HG02870 (cell line): ENCODE results near the gene EFL1.

ENCODE experiments used
- ATAC-seq: cut with Tn5 transposase; IDR thresholded peaks from one replicate; pipeline ENCODE4 v1.9.1; 2021; ENCODE audit warnings: mild to moderate bottlenecking, moderate library complexity; ENCODE audit not compliant: unreplicated experiment

The EFL1 gene

GRCh38 chr15:82168296-82168695 is 94.2 kb downstream of the EFL1 start:
- ATAC-seq, result no peak

- no peak for ATAC-seq
These were observed 96.6 kb downstream of the EFL1 start for GRCh38 chr15:82165948-82166376.

GRCh38 chr15:82159922-82160321 is 102.6 kb downstream of the EFL1 start:
- no peak for ATAC-seq

GRCh38 chr15:82158811-82159210 is 103.7 kb downstream of the EFL1 start:
- ATAC-seq, result no peak

- no peak for ATAC-seq
These were observed 111.9 kb downstream of the EFL1 start for GRCh38 chr15:82150645-82151044.

- no peak for ATAC-seq
These were observed 115.5 kb downstream of the EFL1 start for GRCh38 chr15:82146990-82147461.

GRCh38 chr15:82146576-82146975 is 116.0 kb downstream of the EFL1 start:
- no peak for ATAC-seq

GRCh38 chr15:82143390-82144385 is 118.8 kb downstream of the EFL1 start:
- ATAC-seq, result no peak

- no peak for ATAC-seq
These were observed 121.6 kb downstream of the EFL1 start for GRCh38 chr15:82140886-82141285.

GRCh38 chr15:82139823-82140268 is 122.7 kb downstream of the EFL1 start:
- no peak for ATAC-seq

GRCh38 chr15:82138306-82138705 is 124.2 kb downstream of the EFL1 start:
- no peak for ATAC-seq

GRCh38 chr15:82137261-82137660 is 125.3 kb downstream of the EFL1 start:
- ATAC-seq, result no peak

- no peak for ATAC-seq
These were observed 126.4 kb downstream of the EFL1 start for GRCh38 chr15:82136120-82136519.

- no peak for ATAC-seq
These were observed 126.9 kb downstream of the EFL1 start for GRCh38 chr15:82135638-82136037.

- ATAC-seq, result no peak
These were observed 128.1 kb downstream of the EFL1 start for GRCh38 chr15:82134461-82134860.

- ATAC-seq, result no peak
These were observed 129.3 kb downstream of the EFL1 start for GRCh38 chr15:82133251-82133650.

- no peak for ATAC-seq
These were observed 129.8 kb downstream of the EFL1 start for GRCh38 chr15:82132742-82133141.

- ATAC-seq, result no peak
These were observed 130.4 kb downstream of the EFL1 start for GRCh38 chr15:82132096-82132495.

GRCh38 chr15:82130248-82130647 is 132.3 kb downstream of the EFL1 start:
- ATAC-seq, result no peak

- ATAC-seq, result no peak
These were observed 132.8 kb downstream of the EFL1 start for GRCh38 chr15:82129761-82130160.

GRCh38 chr15:82129149-82129692 is 133.3 kb downstream of the EFL1 start:
- no peak for ATAC-seq
